HG03442 (cell line): Measurements from ENCODE around the gene PTGES3.
"Not testable (repeated sequence)": the region's sequence is repeated elsewhere in the genome, so short reads cannot be mapped to it uniquely, and the experiment has no call there.

Experiments
- ATAC-seq: cut with Tn5 transposase; IDR thresholded peaks from one replicate; pipeline ENCODE4 v1.9.1; 2021; ENCODE audit warnings: mild to moderate bottlenecking, moderate library complexity; ENCODE audit not compliant: unreplicated experiment

PTGES3 gene

DNA sequence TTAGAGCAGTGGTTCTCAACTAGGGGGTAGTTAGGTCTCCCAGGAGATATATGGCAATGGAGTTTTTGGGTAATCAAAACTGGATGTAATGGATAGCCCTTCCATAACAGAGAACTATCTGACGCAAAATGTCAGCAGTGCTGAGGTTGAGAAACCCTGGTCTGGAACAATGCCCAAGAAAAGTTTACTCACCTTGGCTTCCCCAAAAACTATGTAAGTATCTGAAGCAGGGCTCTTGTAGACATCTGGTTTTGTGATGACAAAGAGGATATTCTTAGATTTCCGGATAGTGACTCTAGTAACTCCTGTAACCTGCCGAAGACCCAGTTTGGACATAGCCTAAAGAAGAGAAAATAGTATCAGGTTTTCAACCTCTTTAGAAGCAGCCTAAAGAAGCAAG lies 25.3 kb upstream of the PTGES3 start:
- ATAC-seq = no peak

DNA sequence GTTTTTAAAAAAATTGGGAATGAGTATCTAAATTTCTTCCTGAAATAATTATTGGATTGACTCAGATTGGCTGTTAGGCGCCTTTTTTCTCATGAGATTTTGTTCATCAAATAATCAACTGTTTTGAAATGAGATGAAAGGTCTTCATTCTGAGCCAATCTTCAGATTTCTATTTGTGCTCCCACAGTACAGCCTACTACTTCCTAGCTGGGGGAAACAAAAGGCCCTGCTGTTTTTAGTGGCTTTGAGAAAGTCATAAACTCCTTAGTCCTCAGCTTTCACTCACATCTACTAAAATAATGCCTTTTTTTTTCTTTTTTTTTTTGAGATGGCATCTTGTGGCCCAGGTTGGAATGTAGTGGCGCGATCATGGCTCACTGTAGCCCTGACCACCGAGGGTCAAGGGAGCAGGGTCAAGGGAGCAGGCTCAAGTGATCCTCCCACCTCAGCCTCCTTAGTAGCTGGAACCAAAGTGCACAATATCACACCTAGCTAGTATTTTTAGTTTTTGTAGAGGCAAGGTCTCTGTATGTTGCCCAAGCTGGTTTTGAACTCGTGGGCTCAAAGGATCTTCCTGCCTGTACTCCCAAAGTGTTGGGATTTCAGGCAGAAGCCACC lies 21.8 kb upstream of the PTGES3 start:
- ATAC-seq = no peak

DNA sequence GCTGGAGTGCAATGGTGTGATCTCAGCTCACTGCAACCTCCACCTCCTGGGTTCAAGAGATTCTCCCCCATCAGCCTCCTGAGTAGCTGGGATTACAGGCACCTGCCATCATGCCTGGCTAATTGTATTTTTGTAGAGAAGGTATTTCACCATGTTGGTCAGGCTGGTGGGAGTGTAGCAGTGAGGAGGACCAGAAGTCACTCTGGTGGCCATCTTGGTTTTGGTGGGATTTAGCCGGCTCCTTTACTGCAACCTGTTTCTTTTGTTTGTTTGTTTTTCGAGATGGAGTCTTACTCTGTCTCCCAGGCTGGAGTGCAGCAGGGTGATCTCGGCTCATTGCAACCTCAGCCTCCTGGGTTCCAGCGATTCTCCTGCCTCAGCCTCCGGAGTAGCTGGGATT lies 16.4 kb upstream of the PTGES3 start:
- ATAC-seq = not testable (repeated sequence)

DNA sequence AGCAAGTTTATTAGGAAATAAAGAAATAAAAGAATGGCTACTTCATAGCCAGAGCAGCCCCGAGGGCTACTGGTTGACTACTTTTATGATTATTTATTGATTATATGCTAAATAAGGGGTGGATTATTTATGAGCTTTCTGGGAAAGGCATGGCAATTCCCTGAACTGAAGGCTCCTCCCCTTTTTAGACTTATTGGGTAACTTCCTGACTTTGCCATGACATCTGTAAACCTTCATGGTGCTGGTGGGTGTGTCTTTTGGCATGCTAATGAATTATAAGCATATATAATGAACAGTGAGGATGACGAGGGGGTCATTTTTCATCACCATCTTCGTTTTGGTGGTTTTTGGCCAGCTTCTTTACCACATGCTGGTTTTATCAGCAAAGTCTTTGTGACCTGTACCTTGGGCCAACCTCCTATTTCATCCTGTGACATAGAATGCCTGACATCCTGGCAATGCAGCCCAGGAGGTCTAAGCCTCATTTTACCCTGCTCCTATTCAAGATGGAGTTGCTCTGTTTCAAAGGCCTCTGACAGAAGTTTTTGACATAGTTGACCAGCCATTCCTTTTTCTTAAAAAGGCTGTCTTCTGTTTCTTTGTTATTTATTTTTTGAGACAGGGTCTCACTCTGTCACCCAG lies 11.1 kb upstream of the PTGES3 start:
- ATAC-seq = no peak

DNA sequence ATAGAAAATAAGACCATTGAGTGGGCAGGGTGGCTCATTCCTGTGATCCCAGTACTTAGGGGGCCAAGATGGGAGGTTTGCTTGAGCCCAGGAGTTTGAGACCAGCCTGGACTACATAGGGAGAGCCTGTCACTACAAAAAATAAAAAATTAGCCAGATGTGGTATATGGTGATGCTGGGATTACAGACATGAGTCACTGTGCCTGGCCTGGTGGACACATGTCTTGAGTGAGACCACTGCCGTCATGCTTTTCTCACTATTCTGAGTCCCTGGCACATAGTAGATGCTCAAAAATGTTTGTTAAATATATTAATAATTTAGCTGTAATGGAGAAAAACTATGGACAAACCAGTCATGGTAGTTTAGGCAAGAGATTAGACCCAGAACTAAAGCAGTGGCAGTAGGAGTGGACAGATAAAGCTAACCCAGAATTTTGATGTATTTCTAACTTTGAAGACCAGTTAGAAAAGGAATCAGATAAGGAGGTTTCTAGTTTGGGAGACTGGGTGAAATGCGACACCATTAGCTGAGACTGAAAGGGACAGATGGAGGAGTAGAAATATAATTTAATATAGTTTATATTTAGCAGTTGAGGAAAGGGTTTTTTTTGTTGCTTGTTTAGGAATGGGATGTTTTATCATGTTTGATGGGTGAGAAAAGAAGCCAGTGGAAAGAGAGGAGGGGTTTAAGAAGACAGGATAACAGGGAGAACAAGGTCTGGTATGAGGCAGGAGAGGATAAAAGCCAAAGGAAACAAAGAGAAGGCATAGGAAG lies 7.4 kb upstream of the PTGES3 start:
- ATAC-seq = no peak

DNA sequence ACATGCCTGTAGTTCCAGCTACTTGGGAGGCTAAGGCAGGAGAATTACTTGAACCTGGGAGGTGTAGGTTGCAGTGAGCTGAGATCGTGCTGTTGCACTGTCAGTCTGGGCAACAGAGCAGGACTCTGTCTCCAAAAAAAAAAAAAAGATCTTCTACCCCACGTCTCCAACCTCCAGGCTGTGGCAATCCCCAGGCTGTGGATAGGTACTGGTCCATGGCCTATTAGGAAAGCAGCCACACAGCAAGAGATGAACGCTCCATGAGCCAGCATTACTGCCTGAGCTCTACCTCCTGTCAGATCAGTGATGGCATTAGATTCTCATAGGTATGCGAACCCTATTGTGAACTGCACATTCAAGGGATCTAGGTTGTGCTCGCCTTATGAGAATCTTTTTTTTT lies 6.1 kb upstream of the PTGES3 start:
- no peak for ATAC-seq

DNA sequence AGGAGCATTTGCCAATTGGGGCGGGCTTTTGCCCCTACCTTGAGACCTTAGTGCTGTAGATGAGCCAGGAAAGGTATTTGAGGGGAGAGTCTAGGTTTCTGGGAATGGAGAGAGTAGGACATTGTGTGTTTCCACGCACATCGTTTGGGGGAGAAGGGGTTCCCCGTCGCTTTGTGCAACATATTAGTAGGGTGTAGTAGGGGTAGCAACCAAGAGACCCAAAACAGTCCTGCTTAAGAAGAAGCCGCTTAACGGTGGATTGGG lies 694 bp upstream of the PTGES3 start:
- no peak for ATAC-seq

DNA sequence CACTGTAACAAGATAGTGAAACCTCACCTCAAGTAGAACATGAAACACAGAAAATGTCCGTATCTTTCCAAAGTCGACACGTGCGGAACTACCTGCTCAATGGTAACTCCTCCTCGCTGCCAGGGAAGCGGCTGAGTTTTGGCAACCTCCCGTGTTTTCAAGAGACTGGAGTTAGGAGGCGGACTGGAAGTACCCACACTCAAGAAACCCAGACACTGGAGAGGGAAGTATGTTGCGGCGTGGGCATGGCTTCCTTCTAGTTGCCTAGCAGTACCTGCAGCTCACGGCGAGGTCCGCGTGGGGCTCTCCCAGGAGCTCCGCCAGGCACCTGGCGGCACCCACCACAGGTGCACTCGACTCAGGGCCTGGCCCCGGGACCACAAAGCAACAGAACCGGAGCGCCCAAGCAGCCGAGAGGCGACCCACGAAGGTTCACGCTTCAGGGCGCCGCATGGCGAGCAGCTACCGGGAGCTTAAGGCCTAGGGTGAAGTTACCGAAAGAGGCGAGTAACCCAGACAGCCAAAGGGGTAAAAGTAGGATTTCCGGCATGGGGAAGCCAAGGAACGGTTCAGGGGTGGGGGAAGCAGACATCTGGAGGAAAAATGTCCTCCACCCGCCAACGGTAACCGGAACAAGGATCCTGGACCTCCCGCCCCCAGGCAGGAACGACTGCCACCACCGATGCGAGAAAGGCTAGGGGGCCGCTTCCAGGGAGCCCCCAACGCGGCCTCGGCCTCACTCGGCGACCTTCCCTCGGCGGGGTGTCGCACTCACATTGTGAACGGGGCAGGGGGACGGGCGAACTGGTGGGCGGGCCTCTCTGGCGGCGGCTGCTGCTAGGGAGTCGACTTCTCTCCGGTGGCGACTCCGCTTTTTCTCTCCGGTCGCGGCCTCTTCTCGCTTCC lies 608 bp downstream of the PTGES3 start:
- ATAC-seq = no peak

DNA sequence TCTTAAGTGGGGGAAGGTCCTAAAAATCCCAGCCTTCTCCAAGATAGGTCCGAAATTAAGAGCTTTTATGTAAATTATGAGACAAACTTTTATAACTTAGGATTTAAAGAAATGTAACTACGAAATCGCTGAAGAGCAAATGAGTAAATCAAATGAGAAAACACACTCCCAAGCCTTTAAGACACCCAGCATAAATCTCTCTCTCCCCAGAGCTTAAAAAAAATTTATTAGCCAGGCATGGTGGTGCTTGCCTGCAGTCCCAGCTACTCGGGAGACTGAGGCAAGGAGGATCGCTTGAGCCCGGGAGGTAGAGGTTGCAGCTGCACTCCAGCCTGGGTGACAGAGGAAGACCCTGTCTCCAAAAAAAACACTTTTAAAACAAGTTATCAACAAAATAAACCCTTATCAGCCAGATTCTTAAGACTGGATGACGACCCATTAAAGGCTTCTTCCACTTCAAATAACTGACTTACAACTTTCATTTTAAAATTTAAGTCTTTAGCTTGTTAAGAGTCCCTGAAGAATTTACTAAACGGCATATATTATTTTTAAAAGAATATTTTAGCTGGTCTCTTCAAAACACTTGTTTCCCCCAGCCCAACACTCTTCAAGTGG lies 3.2 kb downstream of the PTGES3 start:
- ATAC-seq = no peak

DNA sequence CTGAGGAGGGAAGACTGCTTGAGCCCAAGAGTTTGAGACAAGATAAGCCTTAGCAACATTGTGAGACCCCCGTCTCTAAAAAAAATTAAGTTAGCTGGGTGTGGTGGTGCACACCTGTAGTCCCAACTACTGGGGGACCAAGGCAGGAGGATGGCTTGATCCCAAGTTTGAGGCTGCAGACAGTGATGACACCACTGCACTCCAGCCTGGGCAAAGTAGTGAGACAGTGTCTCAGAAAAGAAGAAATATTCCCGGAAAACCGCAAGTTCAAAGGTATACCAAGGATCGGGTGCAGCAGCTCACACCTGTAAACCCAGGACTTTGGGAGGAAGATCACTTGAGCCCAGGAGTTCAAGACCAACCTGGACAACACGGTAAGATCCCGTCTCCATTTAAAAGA lies 5.8 kb downstream of the PTGES3 start:
- ATAC-seq = no peak

DNA sequence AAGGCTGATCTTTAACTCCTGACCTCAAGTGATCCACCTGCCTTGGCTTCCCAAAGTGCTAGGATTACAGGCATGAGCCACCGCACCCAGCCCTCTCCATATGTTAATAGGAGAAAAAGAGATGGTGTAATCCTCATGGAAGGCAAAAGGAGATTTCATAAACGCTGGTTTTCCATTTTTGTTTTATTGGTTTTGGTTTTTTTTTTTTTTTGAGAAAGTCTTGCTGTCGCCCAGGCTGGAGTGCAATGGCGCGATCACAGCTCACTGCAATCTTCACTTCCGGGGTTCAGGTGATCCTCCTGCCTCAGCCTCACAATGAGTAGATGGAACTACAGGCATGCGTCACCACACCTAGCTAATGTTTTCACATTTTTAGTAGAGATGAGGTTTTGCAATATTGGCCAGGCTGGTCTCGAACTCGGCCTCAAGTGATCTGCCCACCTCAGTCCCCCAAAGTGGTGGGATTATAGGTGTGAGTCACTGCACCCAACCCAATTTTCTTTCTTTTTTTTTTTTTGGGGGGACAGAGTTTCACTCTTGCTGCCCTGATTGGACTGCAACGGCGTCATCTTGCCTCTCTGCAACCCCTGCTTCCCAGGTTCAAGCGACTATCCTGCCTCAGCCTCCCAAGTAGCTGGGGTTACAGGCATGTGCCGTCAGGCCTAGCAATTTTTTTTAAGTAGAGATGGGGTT lies 8.1 kb downstream of the PTGES3 start:
- ATAC-seq = no peak

DNA sequence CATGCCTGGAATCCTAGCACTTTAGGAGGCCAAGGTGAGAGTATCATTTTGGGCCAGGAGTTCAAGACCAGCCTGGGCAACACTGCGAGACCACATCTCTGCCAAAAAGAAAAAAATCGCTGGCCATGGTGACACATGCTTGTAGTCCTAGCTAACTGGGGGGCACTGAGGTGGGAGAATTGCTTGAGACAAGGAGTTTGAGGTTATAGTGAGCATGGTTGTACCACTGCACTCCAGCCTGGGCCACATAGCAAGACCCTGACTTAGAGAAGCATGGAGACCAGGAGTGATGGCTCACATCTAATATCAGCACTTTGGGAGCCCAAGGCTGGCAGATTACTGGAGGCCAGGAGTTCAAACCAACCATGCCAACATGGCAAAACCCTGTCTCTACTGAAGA lies 9.2 kb downstream of the PTGES3 start:
- ATAC-seq = no peak

DNA sequence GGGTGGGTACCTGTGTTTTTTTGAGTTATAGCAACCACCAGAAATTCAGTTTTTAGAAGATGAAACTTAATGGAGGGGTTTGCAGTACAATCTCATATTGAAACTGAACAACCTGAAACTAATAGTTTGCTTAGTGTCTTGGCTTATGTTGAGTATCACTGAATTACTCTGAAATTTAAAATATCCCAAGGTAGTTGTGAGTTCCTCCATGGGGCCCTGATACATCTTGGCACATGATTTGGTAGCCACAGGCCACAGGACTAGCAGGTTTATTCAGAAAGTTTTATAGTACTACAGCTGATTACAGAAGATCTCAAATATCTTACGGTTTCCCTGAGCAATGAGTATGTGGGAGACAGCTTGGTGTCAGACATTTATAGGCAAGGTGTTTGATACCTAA lies 10.4 kb downstream of the PTGES3 start:
- ATAC-seq = peak; percentile 47

DNA sequence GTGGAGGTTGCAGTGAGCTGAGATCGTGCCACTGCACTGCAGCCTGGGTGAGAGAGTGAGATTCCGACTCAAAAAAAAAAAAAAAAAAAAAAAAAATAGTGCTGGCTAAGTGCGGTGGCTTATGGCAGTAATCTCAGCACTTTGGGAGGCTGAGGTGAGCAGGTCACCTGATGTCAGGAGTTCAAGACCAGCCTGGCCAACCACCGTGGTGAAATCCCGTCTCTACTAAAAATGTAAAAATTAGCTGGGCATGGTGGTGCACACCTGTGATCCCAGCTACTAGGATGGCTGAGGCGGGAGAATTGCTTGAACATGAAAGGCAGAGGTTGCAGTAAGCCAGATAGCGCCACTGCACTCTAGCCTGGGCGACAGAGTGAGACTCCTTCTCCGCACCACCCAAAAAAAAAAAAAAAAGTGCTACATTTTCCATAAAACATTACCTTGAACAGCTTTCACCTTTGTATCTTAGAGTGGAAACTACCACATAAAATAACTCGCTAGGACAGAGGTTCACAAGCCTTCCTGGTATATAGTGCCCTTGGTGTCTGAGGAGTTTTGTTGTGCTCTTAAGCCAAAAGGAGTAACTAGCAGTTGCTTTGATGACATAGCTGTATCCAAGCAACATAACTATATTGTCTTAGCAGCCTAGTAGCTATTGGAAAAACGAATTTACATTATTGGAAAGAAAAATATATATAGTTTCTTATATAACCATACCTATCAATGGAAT lies 11.1 kb downstream of the PTGES3 start:
- ATAC-seq = no peak

DNA sequence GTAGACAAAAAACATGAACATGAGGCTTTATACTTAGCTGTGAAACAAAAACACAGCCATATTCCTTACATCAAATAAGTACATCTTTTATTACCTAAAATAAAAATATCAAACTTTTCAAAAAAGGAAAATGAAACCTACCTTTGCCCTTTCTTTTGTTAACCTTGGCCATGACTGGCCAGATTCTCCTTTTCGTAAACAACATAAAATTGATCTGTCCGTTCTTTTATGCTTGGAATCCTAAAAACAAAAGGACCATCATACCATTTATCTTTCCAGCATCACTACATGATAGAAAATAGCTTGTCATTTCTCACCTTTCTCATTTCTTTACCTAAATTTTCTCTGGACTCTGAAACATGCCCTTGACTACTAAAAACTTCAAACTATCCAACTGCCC lies 16.5 kb downstream of the PTGES3 start:
- ATAC-seq = no peak

DNA sequence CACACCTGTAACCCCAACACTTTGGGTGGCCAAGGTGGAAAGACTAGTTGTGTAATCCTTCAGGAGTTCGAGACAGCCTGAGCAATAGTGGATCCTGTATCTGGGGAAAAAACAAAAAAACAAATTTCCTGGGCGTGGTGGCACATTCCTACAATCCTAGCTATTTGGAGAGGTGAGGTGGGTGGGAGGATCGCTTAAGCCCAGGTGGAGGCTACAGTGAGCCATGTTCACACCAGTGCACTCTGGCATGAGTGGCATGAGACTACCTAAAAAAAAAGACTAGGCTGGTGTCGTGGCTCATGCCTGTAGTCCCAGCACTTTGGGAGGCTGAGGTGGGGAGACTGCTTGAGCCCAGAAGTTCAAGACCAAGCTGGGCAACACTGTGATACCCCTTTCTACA lies 17.2 kb downstream of the PTGES3 start:
- no peak for ATAC-seq

DNA sequence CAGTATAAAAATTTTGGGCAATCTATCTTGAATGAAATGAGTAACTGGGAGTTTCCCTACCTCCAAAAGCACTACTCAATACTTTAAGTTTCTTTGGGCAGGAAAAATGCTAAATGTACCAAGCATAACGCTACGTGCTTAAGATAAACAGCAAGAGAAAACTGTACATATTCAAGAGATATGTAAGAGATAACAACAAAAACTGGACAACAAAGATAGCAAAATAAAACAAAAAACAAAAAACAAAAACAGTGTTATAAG lies 20.0 kb downstream of the PTGES3 start:
- no peak for ATAC-seq

DNA sequence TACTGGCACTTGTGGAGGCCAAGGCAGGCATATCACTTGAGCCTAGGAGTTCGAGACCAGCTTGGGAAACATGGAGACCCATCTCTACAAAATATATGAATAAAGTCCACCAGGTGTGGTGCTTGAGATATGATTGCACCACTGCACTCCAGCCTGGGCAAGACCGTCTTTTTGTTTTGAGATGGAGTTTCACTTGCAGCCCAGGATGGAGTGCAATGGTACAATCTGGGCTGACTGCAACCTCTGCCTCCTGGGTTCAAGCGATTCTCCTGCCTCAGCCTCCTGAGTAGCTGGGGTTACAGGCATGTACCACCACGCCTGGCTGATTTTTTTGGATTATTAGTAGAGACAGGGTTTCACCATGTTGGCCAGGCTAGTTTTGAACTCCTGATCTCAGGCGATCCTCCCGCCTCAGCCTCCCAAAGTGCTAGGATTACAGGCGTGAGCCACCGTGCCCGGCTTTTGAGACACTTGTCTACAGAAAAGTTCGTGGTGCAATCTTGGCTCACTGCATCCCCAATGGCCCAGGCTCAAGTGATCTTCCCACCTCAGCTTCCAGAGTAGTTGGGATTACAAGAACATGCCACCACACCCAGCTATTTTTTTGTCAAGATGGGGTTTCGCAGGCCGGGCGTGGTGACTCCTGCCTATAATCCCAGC lies 26.0 kb downstream of the PTGES3 start:
- no peak for ATAC-seq

DNA sequence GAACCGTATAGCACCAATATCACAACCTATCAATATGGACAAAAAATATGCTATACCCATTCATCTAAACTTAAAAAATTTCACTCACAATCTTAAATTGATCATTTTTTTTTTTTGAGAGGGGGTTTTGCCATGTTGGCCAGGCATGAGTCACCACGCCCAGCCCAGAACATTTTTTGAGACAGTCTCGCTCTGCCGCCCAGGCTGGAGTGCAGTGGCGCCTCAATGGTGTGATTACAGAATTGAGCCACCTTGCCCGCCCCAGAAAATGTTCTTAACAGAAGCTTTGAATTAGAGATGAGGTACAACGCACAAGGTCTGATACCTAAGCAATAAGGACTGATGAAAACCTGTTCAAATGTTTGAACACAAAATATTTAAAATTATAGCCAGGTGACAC lies 26.5 kb downstream of the PTGES3 start:
- no peak for ATAC-seq

DNA sequence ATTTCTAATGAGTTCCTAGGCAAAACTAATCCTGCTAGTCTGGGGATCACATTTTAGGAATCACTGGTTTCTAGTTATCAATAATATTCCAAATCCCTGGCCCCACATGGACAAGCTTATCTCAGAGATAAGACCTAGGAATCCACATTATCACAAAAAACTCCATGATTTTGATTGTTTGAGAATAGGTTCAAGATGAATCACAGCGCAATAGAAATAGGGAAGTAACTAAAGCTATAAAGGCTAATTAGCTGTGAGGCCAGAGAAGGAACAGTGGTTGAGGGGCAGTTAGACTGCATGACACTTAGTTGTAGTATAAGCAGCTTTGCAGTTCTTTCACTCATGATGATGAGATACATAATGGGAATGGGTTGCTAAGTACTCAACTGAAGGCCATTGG lies 29.2 kb downstream of the PTGES3 start:
- peak; percentile 44 for ATAC-seq
